Fibroblast of villous mesenchyme (primary cell): ENCODE measurements around the gene FLOT2. TPM values are rescaled to one million over a fixed set of nuclear protein-coding genes. Genes with fewer than 3 reads are reported as not detected.
"Not testable (repeated sequence)": the region's sequence is repeated elsewhere in the genome, so short reads cannot be mapped to it uniquely, and the experiment has no call there.

Experiments used
- DNase-seq: peaks from one replicate; pipeline ENCODE4 v3.0.0-alpha.2; 2010; ENCODE audit warnings: low read depth
- H3K4me3 ChIP-seq: 2 replicates; pipeline ENCODE4 v1.5.1; 2011; ENCODE audit warnings: low read depth, mild to moderate bottlenecking, low read length
- CTCF ChIP-seq: IDR thresholded peaks from 2 replicates; pipeline ENCODE4 v1.5.1; 2012; ENCODE audit warnings: low read depth, mild to moderate bottlenecking, low read length; ENCODE audit not compliant: insufficient read depth
- total RNA-seq: library from RNA; depleted of rRNA; stranded (reverse); fragments of >200 nt; gene quantifications from 2 replicates; pipeline ENCODE4 v1.2.3, GENCODE V29; 2012

The FLOT2 gene
- total RNA-seq, 1 donor = 43.6 TPM

- H3K4me3 ChIP-seq = no peak overlapping the region
- no peak for DNase-seq
- TF ChIP-seq CTCF = no peak
These were observed 43.1 kb upstream of the FLOT2 start for GRCh38 chr17:28940675-28941074.

DNA sequence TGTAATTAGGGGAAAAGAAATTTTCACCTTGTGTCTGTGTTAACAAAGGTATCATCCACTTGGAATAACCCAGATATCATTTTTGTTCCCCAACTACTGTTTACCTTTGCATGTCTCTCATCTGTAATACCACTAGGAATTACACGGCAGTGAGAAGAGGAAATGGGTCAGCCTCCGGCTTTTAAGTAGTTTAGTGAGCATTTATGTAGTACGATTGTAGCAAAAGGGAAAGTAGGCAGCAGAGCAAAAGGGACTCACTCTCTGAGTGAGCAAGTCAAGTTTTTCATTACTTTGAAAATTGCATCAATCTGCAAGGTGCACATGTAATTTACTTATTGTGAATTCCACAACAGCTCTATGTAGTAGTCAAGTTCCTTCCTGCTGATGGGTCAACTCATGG lies 42.6 kb upstream of the FLOT2 start:
- TF ChIP-seq CTCF = no peak
- H3K4me3 ChIP-seq = no peak overlapping the region
- no peak for DNase-seq

DNA sequence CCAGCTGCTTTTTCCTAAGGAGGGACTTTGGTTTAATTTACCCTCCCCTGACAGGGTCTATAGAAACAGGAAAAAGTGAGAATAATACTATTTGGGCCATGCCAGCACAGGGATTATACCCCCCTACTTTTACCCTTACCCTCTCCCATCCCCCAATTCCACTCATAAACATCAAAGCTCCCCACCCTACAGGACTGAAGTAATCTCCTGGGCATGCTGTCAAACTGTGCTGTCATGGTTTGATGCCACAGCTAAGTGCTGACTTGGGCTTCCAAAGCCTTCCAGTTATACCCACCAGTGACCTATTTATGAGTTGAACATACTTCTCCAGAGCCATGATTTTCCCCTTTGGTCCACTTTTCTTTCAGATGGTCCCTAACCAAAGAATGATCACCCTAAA lies 41.0 kb upstream of the FLOT2 start:
- no peak overlapping the region for H3K4me3 ChIP-seq
- TF ChIP-seq CTCF = no peak
- no peak for DNase-seq

DNA sequence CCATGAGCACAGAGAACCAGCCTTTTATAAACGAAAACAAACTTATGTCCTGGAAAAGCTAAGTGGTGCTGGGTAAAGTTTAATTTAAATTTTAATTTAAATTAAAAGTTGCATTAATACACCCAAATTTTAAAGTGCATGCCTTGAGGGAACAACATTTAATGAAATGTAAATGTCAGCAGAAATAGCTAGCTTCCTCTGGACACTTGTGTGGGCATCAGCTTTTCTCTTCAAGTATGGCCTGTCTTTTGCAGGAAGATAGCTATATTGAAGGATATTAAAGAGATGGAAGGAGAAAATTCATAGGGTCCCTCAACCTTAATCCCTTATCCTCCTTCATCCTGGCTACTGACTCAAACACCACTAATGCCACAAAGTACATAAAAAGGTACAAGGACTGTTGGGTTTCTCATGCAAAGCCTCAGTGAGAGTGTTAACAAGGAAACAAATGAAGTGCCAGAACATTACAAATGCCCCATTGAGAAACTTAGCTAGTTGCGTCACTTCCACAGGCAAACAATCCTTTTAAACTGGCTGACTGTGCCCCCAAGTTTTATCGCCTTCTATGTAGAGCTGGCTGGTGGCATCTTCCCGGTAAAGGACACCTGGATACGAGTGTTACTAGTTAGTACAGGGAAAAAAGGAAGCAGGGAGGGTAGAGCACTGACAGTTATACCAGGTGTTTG lies 39.7 kb upstream of the FLOT2 start:
- no peak for TF ChIP-seq CTCF
- DNase-seq = peak; percentile 64
- H3K4me3 ChIP-seq = no peak overlapping the region

DNA sequence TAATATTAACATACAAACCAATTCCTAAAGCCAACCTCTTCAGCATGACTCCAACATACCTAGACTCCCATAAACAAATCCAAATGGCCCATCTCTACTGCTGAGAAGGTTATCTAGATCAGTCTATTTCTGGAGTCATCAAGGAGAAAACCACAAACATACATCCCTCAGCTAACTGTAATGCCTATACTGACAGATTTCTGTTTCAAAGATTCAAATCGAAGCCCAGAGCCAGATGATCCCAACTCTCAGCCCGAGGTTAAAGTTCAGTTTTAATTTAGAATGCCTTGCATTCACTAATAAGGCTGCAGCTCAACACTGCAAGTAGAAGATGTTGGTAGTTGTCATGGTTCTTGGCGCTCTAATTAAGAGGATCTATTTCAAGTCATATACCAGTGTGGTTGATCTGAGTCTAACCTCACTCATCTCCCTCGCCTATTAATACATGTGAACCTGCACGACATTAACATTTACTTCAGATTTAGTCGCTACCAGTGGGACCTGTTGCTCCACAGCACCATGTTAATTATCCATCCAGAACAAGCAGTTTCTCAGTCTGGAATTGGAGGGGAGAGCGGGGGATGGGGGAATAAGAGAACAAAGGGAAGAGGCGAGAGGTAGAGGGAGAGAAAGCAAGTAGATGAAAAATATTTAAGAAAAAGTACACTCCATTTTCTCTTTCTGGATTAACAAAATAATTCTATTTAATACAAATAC lies 38.4 kb upstream of the FLOT2 start:
- no peak for TF ChIP-seq CTCF
- no peak overlapping the region for H3K4me3 ChIP-seq
- DNase-seq = no peak

DNA sequence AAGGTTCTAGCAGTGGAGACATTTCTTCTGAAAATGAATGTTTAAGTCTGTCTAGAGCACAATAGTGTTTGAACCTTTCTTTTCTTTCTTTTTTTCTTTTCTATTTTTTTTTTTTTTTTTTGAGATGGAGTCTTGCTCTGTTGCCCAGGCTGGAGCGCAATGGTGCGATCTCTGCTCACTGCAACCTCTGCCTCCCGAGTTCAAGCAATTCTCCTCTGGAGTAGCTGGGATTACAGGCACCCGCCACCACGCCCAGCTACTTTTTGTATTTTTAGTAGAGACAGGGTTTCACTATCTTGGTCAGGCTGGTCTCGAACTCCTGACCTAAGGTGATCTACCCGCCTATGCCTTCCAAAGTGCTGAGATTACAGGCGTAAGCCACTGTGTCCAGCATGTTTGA lies 37.0 kb upstream of the FLOT2 start:
- not testable (repeated sequence) for DNase-seq, H3K4me3 ChIP-seq

DNA sequence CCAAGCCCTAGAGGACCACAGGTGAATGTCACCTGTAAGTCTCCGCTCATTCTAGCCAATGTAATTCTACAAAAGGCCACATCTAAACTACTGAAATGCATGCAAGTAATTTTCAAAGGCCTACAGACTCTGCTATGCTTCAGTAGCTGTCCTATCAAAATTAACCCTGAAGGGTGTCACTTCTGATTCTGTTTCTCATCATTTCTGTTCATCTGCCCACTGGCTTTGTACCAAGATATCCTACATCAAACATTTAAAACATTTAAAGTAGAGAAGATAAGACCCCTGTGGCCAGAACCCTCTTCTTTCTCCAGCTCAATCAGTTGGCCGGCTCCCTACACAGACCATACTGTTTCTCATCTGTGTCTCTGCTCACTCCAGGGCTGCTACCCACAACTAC lies 32.3 kb upstream of the FLOT2 start:
- no peak for TF ChIP-seq CTCF
- DNase-seq = no peak
- no peak overlapping the region for H3K4me3 ChIP-seq
